IMR-90 (cell line): Measurements from ENCODE around the gene ACKR4. TPM values are rescaled to one million over a fixed set of nuclear protein-coding genes. Genes with fewer than 3 reads are reported as not detected.
A peak's percentile ranks its signal among the peaks of the same experiment; 100 is the strongest.

Source experiments
- ATAC-seq: fragments of 200-7000 bp; cut with Tn5 transposase; 2 replicates; pipeline ENCODE4 v1.9.1; 2020; ENCODE audit warnings: low read depth, mild to moderate bottlenecking, moderate library complexity
- BruUV-seq: library from RNA; stranded (reverse); fragments of 400-500 nt; replicated peaks from 2 replicates; lab custom pipeline; 2021; lab: Mats Ljungman, UMichigan
- CTCF ChIA-PET: fragments of 300-600 bp; formaldehyde crosslinking; extraction: SDS; loops from one replicate; lab custom pipeline; 2021; ENCODE audit warnings: antibody characterized with exemption; lab: Yijun Ruan, JAX
- POLR2A ChIA-PET: fragments of 300-600 bp; sonication (Branson Sonifier 250); formaldehyde crosslinking; loops from one replicate; lab custom pipeline; 2022; ENCODE audit warnings: antibody characterized with exemption; ENCODE audit not compliant: unreplicated experiment; lab: Charles Lee
- DNase-seq: peaks from one replicate; pipeline ENCODE4 v3.0.0; 2013
- H2AFZ ChIP-seq: replicated peaks from 2 replicates; pipeline ENCODE3; 2013; ENCODE audit warnings: low read length, mild to moderate bottlenecking; ENCODE audit not compliant: poor library complexity
- H2AK5ac ChIP-seq: 2 replicates; pipeline ENCODE4 v1.6.1; 2013; ENCODE audit warnings: low read depth, low read length, inconsistent platforms
- H2AK9ac ChIP-seq: replicated peaks from 2 replicates; pipeline ENCODE3; 2013; ENCODE audit warnings: mild to moderate bottlenecking, low read depth, low read length, moderate library complexity; ENCODE audit not compliant: poor library complexity
- H2BK120ac ChIP-seq: 2 replicates; pipeline ENCODE4 v1.6.1; 2013; ENCODE audit warnings: low read depth, low read length, inconsistent platforms
- H2BK15ac ChIP-seq: 3 replicates; pipeline ENCODE4 v1.6.1; 2013; ENCODE audit warnings: low read depth, low read length, inconsistent platforms
- H2BK20ac ChIP-seq: 2 replicates; pipeline ENCODE4 v1.6.1; 2013; ENCODE audit warnings: low read depth, mild to moderate bottlenecking, inconsistent platforms, low read length, moderate library complexity
- H2BK5ac ChIP-seq: 2 replicates; pipeline ENCODE4 v1.6.1; 2013; ENCODE audit warnings: mild to moderate bottlenecking, low read depth, low read length, inconsistent platforms; ENCODE audit not compliant: poor library complexity, severe bottlenecking
- H3K14ac ChIP-seq: replicated peaks from 2 replicates; pipeline ENCODE4 v1.6.1; 2013; ENCODE audit warnings: low read depth, low read length, inconsistent platforms
- H3K18ac ChIP-seq: 2 replicates; pipeline ENCODE4 v1.6.1; 2013; ENCODE audit warnings: low read depth, low read length, control low read depth
- H3K23ac ChIP-seq: 2 replicates; pipeline ENCODE4 v1.6.1; 2013; ENCODE audit warnings: low read depth, low read length, inconsistent platforms
- H3K27ac ChIP-seq: 2 replicates; pipeline ENCODE4 v1.5.1; 2013; ENCODE audit warnings: mild to moderate bottlenecking, control low read depth, low read length; ENCODE audit not compliant: insufficient read depth
- H3K27me3 ChIP-seq: 2 replicates; pipeline ENCODE4 v1.6.1; 2013; ENCODE audit warnings: low read length; ENCODE audit not compliant: control insufficient read depth, insufficient read depth
- H3K36me3 ChIP-seq: 2 replicates; pipeline ENCODE4 v1.6.1; 2013; ENCODE audit warnings: low read length, mixed read lengths; ENCODE audit not compliant: control insufficient read depth, insufficient read depth
- H3K4ac ChIP-seq: 2 replicates; pipeline ENCODE4 v1.6.1; 2013; ENCODE audit warnings: low read depth, low read length, inconsistent platforms
- H3K4me1 ChIP-seq: 2 replicates; pipeline ENCODE4 v1.6.1; 2013; ENCODE audit warnings: low read length, mixed read lengths; ENCODE audit not compliant: control insufficient read depth, insufficient read depth
- H3K4me2 ChIP-seq: 2 replicates; pipeline ENCODE4 v1.6.1; 2013; ENCODE audit warnings: low read depth, mild to moderate bottlenecking, control low read depth, low read length, moderate library complexity
- H3K4me3 ChIP-seq: 2 replicates; pipeline ENCODE4 v1.5.1; 2013; ENCODE audit warnings: low read depth, mild to moderate bottlenecking, control low read depth, low read length, moderate library complexity; ENCODE audit not compliant: insufficient read depth
- H3K56ac ChIP-seq: 2 replicates; pipeline ENCODE4 v1.6.1; 2013; ENCODE audit warnings: low read length, inconsistent platforms; ENCODE audit not compliant: insufficient read depth; ENCODE audit errors: extremely low read depth
- H3K79me1 ChIP-seq, 2 experiments: 2 replicates each; pipeline ENCODE4 v1.6.1; 2013; ENCODE audit warnings: low read length in 2 of 2, inconsistent platforms in 1 of 2, low read depth in 1 of 2
- H3K9ac ChIP-seq: 2 replicates; pipeline ENCODE4 v1.6.1; 2013; ENCODE audit warnings: low read depth, low read length, control low read depth
- H3K9me1 ChIP-seq: 2 replicates; pipeline ENCODE4 v1.6.1; 2013; ENCODE audit warnings: low read length, inconsistent platforms; ENCODE audit not compliant: insufficient read depth
- H3K9me3 ChIP-seq: 2 replicates; pipeline ENCODE4 v1.6.1; 2013; ENCODE audit warnings: low read length; ENCODE audit not compliant: control insufficient read depth, insufficient read depth
- H4K20me1 ChIP-seq: 2 replicates; pipeline ENCODE4 v1.6.1; 2013; ENCODE audit warnings: low read length, inconsistent platforms; ENCODE audit not compliant: insufficient read depth
- H4K5ac ChIP-seq: 2 replicates; pipeline ENCODE4 v1.6.1; 2013; ENCODE audit warnings: mild to moderate bottlenecking, low read depth, low read length, control low read depth
- H4K8ac ChIP-seq, 2 experiments: 2 replicates each; pipeline ENCODE4 v1.6.1; 2013; ENCODE audit warnings: low read depth in 2 of 2, low read length in 2 of 2, control low read depth in 1 of 2, inconsistent platforms in 1 of 2
- H4K91ac ChIP-seq: 2 replicates; pipeline ENCODE4 v1.6.1; 2013; ENCODE audit warnings: low read depth, low read length, inconsistent platforms; ENCODE audit not compliant: insufficient read depth
- CTCF ChIP-seq: conservative IDR thresholded peaks from 2 replicates; pipeline ENCODE4 v1.5.1; 2012; ENCODE audit warnings: mild to moderate bottlenecking, low read depth, low read length, improper control_type of control experiment
- ELK1 ChIP-seq: fragments of 150-350 bp; IDR thresholded peaks from 2 replicates; pipeline ENCODE4 v1.6.1; 2016; ENCODE audit warnings: low read depth, mild to moderate bottlenecking, low read length, moderate library complexity, borderline replicate concordance
- MAZ ChIP-seq: IDR thresholded peaks from 2 replicates; pipeline ENCODE4 v1.6.1; 2012; ENCODE audit warnings: low read depth, mild to moderate bottlenecking, low read length, improper control_type of control experiment, moderate library complexity, borderline replicate concordance
- dilution Hi-C: fragments of 300-500 bp; cut with HindIII; formaldehyde crosslinking; loops from one replicate; pipeline ENCODE4 v1.14.3; 2018; ENCODE audit warnings: low sequenced_read_pairs; ENCODE audit not compliant: unreplicated experiment
- in situ Hi-C: fragments of 300-500 bp; cut with MboI; formaldehyde crosslinking; loops from 3 replicates; pipeline ENCODE4 v1.14.3; 2019; ENCODE audit warnings: low sequenced_read_pairs, inconsistent platforms, mixed read lengths
- intact Hi-C: fragments of 100-400 bp; cut with micrococcal nuclease; formaldehyde crosslinking; loops from 2 replicates; pipeline ENCODE4 v1.10.0; 2022
- polyA plus RNA-seq, 3 experiments: library from polyadenylated mRNA; depleted of rRNA; stranded (reverse); fragments of >200 nt; gene quantifications; 2 replicates each; pipeline ENCODE4 v1.2.3, GENCODE V29; 2012; ENCODE audit warnings: low replicate concordance in 1 of 3
- total RNA-seq: library from RNA; depleted of rRNA; stranded (reverse); fragments of >200 nt; gene quantifications from 2 replicates; pipeline ENCODE4 v1.2.3, GENCODE V29; 2012

ACKR4 gene
- total and polyA plus RNA-seq, 2 of the 4 experiments (the other 2 are of a cell fraction) = 0.18 TPM; not detected in 1

GRCh38 chr3:132635052-132635451, 38.0 kb downstream of the ACKR4 start:
- Histone ChIP-seq H3K9ac (no peak overlapping the region), H3K27me3 (no peaks in the 10 kb centered on the region), H3K23ac (no peak overlapping the region), H2AK5ac (peak overlapping the region; percentile 5; the same call in 1 of the 2 replicates), H3K4me2 (no peak overlapping the region), H3K4me1 (peaks cover 11% of the 10 kb centered on the region), H3K27ac (no peak overlapping the region), H3K4ac (peak overlapping the region; percentile 7), H2BK5ac (peak overlapping the region; percentile 57), H3K9me1 (no peaks in the 10 kb centered on the region; the same call in 1 of the 2 replicates), H2AFZ (no peak overlapping the region), H4K5ac (no peak overlapping the region; the same call in 1 of the 2 replicates), H2BK20ac (peak overlapping the region; percentile 22; the same call in 1 of the 2 replicates), H3K14ac (0 out of 2 replicates have a peak overlapping the region, but pooled peaks have one; percentile 23), H3K4me3 (no peak overlapping the region), H4K20me1 (no peaks in the 10 kb centered on the region), H3K9me3 (no peaks in the 10 kb centered on the region), H4K8ac (peak overlapping the region in 1 of 2 experiments; percentile 8; a peak in 1 of 4 replicates), H2BK15ac (peak overlapping the region; percentile 42; the same call in 1 of the 3 replicates), H4K91ac (0 out of 2 replicates have a peak overlapping the region, but pooled peaks have one; percentile 5), H3K56ac (no peak overlapping the region), H2AK9ac (no peak overlapping the region), H2BK120ac (peak overlapping the region; percentile 28), H3K36me3 (peaks cover 3% of the 10 kb centered on the region; the same call in 1 of the 2 replicates), H3K18ac (peak overlapping the region; percentile 20; the same call in 1 of the 2 replicates), H3K79me1 (peaks cover 0 to 15% of the 10 kb centered on the region in 2 experiments; a peak in 1 of 4 replicates)
- intact Hi-C loops (no loop called here), in situ Hi-C loops (loop anchor here (25.0 kb wide), 1 partner anchor 373 kb away; no protein-coding TSS in a partner anchor), dilution Hi-C loops (loop anchor here (25.0 kb wide), 1 partner anchor 98 kb away; no protein-coding TSS in a partner anchor)
- DNase-seq (no peak), ATAC-seq (no peak)
- no peak for TF ChIP-seq CTCF
- TF ChIP-seq MAZ = no peak
- TF ChIP-seq ELK1 = no peak
- no TSS peak for BruUV-seq
- ChIA-PET CTCF (interaction anchor here (1.1 kb wide), 1 partner anchor 99 kb away, joined by 3 read pairs; no protein-coding TSS in a partner anchor), POLR2A (no interaction called here)
